GM23248 (cell line): ENCODE results near the gene CCNYL1.

Experiments used
- EZH2 ChIP-seq: fragments of 200-600 bp; sonication (generic); IDR thresholded peaks from 2 replicates; pipeline ENCODE4 v1.6.1; 2018; ENCODE audit warnings: antibody characterized with exemption, mild to moderate bottlenecking; ENCODE audit not compliant: insufficient read depth, poor library complexity, severe bottlenecking
- EZH2phosphoT487 ChIP-seq: fragments of 200-600 bp; sonication (generic); IDR thresholded peaks from 2 replicates; pipeline ENCODE4 v1.6.1; 2018; ENCODE audit warnings: antibody characterized with exemption, moderate library complexity, mild to moderate bottlenecking, low read depth; ENCODE audit not compliant: insufficient read depth

- TF ChIP-seq EZH2 (no peak), EZH2phosphoT487 (no peak)
Observed at GRCh38 chr2:207775473-207775872, 64.0 kb downstream of the CCNYL1 start.
